H1 (cell line): ENCODE results near the gene PIK3R3. TPM values are rescaled to one million over a fixed set of nuclear protein-coding genes. Genes with fewer than 3 reads are reported as not detected.

Source experiments
- ASH2L ChIP-seq: fragments of 200-600, 300-600 bp; sonication (generic); IDR thresholded peaks from one replicate; pipeline ENCODE4 v1.7.1; 2017; ENCODE audit warnings: low read length
- ATF3 ChIP-seq: IDR thresholded peaks from 2 replicates; pipeline ENCODE4 v1.6.1; 2011; ENCODE audit warnings: low read depth, mild to moderate bottlenecking, low read length; ENCODE audit not compliant: insufficient read depth
- BRCA1 ChIP-seq: IDR thresholded peaks from 2 replicates; pipeline ENCODE4 v1.6.1; 2012; ENCODE audit warnings: low read depth, low read length, improper control_type of control experiment
- CBX8 ChIP-seq: fragments of 300-800, 300-1000 bp; sonication (generic); IDR thresholded peaks from 2 replicates; pipeline ENCODE4 v1.7.1; 2016; ENCODE audit warnings: low read depth, low read length, borderline replicate concordance
- CEBPB ChIP-seq: IDR thresholded peaks from 2 replicates; pipeline ENCODE4 v1.6.1; 2012; ENCODE audit warnings: low read depth, low read length
- CREB1 ChIP-seq: IDR thresholded peaks from 2 replicates; pipeline ENCODE4 v1.6.1; 2012; ENCODE audit warnings: inconsistent platforms
- CTBP2 ChIP-seq: IDR thresholded peaks from 2 replicates; pipeline ENCODE4 v1.7.0; 2011; ENCODE audit warnings: borderline replicate concordance, mild to moderate bottlenecking, moderate library complexity, mixed read lengths, low read length; ENCODE audit not compliant: insufficient read depth, insufficient read length
- EGR1 ChIP-seq: IDR thresholded peaks from 2 replicates; pipeline ENCODE4 v1.6.1; 2011; ENCODE audit warnings: low read depth, low read length, borderline replicate concordance
- HDAC2 ChIP-seq, 2 experiments: fragments of 300-600 bp in 1 of 2; sonication (generic) in 1 of 2; IDR thresholded peaks; 2 replicates each; pipeline ENCODE4 v1.6.1; 2011 to 2012; ENCODE audit warnings: low read depth in 2 of 2, low read length in 2 of 2, mild to moderate bottlenecking in 2 of 2, moderate library complexity in 2 of 2, borderline replicate concordance in 1 of 2, inconsistent platforms in 1 of 2
- JUN ChIP-seq: IDR thresholded peaks from 2 replicates; pipeline ENCODE4 v1.6.1; 2011; ENCODE audit warnings: low read depth, mild to moderate bottlenecking, improper control_type of control experiment, low read length
- JUND ChIP-seq: IDR thresholded peaks from 2 replicates; pipeline ENCODE4 v1.6.1; 2011; ENCODE audit warnings: mild to moderate bottlenecking, improper control_type of control experiment, low read length
- KDM4A ChIP-seq: IDR thresholded peaks from one replicate; pipeline ENCODE4 v1.7.1; 2012; ENCODE audit warnings: low read depth, mild to moderate bottlenecking, moderate library complexity, low read length, inconsistent platforms; ENCODE audit not compliant: severe bottlenecking
- PHF8 ChIP-seq: fragments of 200-600 bp; sonication (generic); conservative IDR thresholded peaks from 2 replicates; pipeline ENCODE4 v1.7.1; 2012; ENCODE audit warnings: low read depth, mild to moderate bottlenecking, inconsistent platforms, low read length, moderate library complexity
- SAP30 ChIP-seq: fragments of 300-600 bp; sonication (generic); IDR thresholded peaks from 2 replicates; pipeline ENCODE4 v1.7.1; 2012; ENCODE audit warnings: low read length, moderate library complexity, mild to moderate bottlenecking, inconsistent platforms; ENCODE audit not compliant: insufficient read depth, insufficient replicate concordance
- SIN3A ChIP-seq, 2 experiments: IDR thresholded peaks in 1 of 2; conservative IDR thresholded peaks in 1 of 2; 2 replicates each; pipeline ENCODE4 v1.6.1; 2011 to 2012; ENCODE audit warnings: low read length in 2 of 2, improper control_type of control experiment in 1 of 2, low read depth in 1 of 2, mild to moderate bottlenecking in 1 of 2
- SRF ChIP-seq: IDR thresholded peaks from 2 replicates; pipeline ENCODE4 v1.6.1; 2011; ENCODE audit warnings: mild to moderate bottlenecking, low read depth, low read length, moderate library complexity
- SUZ12 ChIP-seq: fragments of 200-600 bp; sonication (generic); IDR thresholded peaks from 2 replicates; pipeline ENCODE4 v1.6.1; 2012; ENCODE audit warnings: mild to moderate bottlenecking, inconsistent platforms, low read length, moderate library complexity, mixed read lengths
- TAF7 ChIP-seq: optimal IDR thresholded peaks from 2 replicates; pipeline ENCODE3; 2011; ENCODE audit warnings: low read depth, mild to moderate bottlenecking, inconsistent platforms, low read length, moderate library complexity, borderline replicate concordance
- YY1 ChIP-seq: IDR thresholded peaks from 2 replicates; pipeline ENCODE4 v1.6.1; 2011; ENCODE audit warnings: low read depth, mild to moderate bottlenecking, low read length
- ZNF274 ChIP-seq: IDR thresholded peaks from 2 replicates; pipeline ENCODE4 v1.7.0; 2012; ENCODE audit warnings: low read length, borderline replicate concordance; ENCODE audit errors: extremely low read depth
- polyA plus RNA-seq, 7 experiments: library from polyadenylated mRNA; depleted of rRNA in 3 of 7; stranded (reverse) in 5 of 7; unstranded in 2 of 7; fragments of >200 nt in 5 of 7; fragments of 200-250 nt in 2 of 7; gene quantifications; 1 replicate in 5 of 7; 2 replicates in 1 of 7; 4 replicates in 1 of 7; pipeline versions ENCODE4 v1.2.1 to v1.2.3, GENCODE V29; 2011 to 2013; ENCODE audit warnings: missing spikeins in 2 of 7, mixed read lengths in 2 of 7
- total RNA-seq: library from RNA; stranded (reverse); fragmentation: NEBNext Ultra II Directional; extraction: Animal tissue kit (Norgen Biotek cat#: 25700); gene quantifications from 2 replicates; pipeline ENCODE4 v1.2.1, GENCODE V29; 2021

Gene PIK3R3
- total and polyA plus RNA-seq, 2 of the 8 experiments (the other 6 are each of a cell fraction or from before 2014, with no cell fraction given): 5.3 to 13.6 TPM

GRCh38 chr1:46133181-46133658 lies 791 bp upstream of the PIK3R3 start (continued):
- TF ChIP-seq EGR1 (no peak), ASH2L (no peak), KDM4A (peak; percentile 93), ATF3 (no peak), SIN3A (conservative IDR thresholded peaks at IDR 0.05 in 1 of 2, IDR thresholded peaks at IDR 0.05 in 1 of 2; ENCODE audit: low read depth in 1 of 2, low read length in 2 of 2) (peak; percentile 45 to 75; a peak in 2 of 4 replicates), CTBP2 (no peak), PHF8 (no peak; the same call in 1 of the 2 replicates), SRF (no peak), JUN (no peak), SAP30 (peak; percentile 87), CBX8 (no peak), SUZ12 (no peak), CEBPB (no peak), ZNF274 (no peak), TAF7 (no peak), HDAC2 (IDR thresholded peaks at IDR 0.05; ENCODE audit: borderline replicate concordance in 1 of 2, low read depth in 2 of 2, low read length in 2 of 2) (0 out of 4 replicates have a peak, but pooled peaks of 1 of the 2 experiments have one; percentile 9), JUND (no peak), BRCA1 (no peak), YY1 (no peak), CREB1 (no peak)
